CD4-positive, alpha-beta T cell treated with Interleukin-2 at 100 ng/mL for 4 hours (primary cell): ENCODE results near the gene MRPL44.
A peak's percentile ranks its signal among the peaks of the same experiment; 100 is the strongest.

ENCODE experiments used
- DNase-seq: peaks from one replicate; pipeline ENCODE4 v3.0.0-alpha.2; 2020; ENCODE audit warnings: low spot score

The MRPL44 gene

GRCh38 chr2:223957092-223957851 is at the start of gene MRPL44:
TSS of gene MRPL44 (plus strand) at chr2:223957463. CDS start at chr2:223957473, 10 bp downstream.
- DNase-seq: peak; percentile 96

- DNase-seq: no peak
Observed at GRCh38 chr2:223908304-223908998, 48.8 kb upstream of the MRPL44 start.

GRCh38 chr2:223909001-223909741 is 48.1 kb upstream of the MRPL44 start:
- DNase-seq: no peak

- DNase-seq: no peak
Observed at GRCh38 chr2:223914324-223914723, 42.9 kb upstream of the MRPL44 start.

GRCh38 chr2:223915071-223915470 is 42.2 kb upstream of the MRPL44 start:
- DNase-seq: no peak

- DNase-seq: no peak
Observed at GRCh38 chr2:223916181-223916920, 40.9 kb upstream of the MRPL44 start.

GRCh38 chr2:223918671-223919134 is 38.6 kb upstream of the MRPL44 start:
- no peak for DNase-seq

GRCh38 chr2:223920109-223920508 is 37.2 kb upstream of the MRPL44 start:
- DNase-seq: no peak

GRCh38 chr2:223921204-223921603 is 36.1 kb upstream of the MRPL44 start:
- no peak for DNase-seq

GRCh38 chr2:223922308-223922707 is 35.0 kb upstream of the MRPL44 start:
- no peak for DNase-seq

GRCh38 chr2:223923976-223924375 is 33.3 kb upstream of the MRPL44 start:
- DNase-seq: no peak

GRCh38 chr2:223925106-223925505 is 32.2 kb upstream of the MRPL44 start:
- no peak for DNase-seq

GRCh38 chr2:223928113-223929006 is 28.9 kb upstream of the MRPL44 start:
- DNase-seq: no peak

GRCh38 chr2:223929571-223930102 is 27.6 kb upstream of the MRPL44 start:
- peak; percentile 42 for DNase-seq

- DNase-seq: no peak
Observed at GRCh38 chr2:223930103-223930976, 26.9 kb upstream of the MRPL44 start.

GRCh38 chr2:223932816-223933800 is 24.2 kb upstream of the MRPL44 start:
- DNase-seq: no peak

GRCh38 chr2:223934870-223935269 is 22.4 kb upstream of the MRPL44 start:
- no peak for DNase-seq

- DNase-seq: no peak
Observed at GRCh38 chr2:223935459-223936125, 21.7 kb upstream of the MRPL44 start.
